ENCODE measurements around the gene ARHGAP9.

GRCh38 chr12:57511161-57511560, 31.5 kb upstream of the ARHGAP9 start:
- no peak for TF ChIP-seq POLR2A (IDR thresholded peaks at IDR 0.05; ENCODE audit: low read length)
- TF ChIP-seq GATA1 (IDR thresholded peaks at IDR 0.05; ENCODE audit: low read depth, low read length) = no peak

All from erythroblast (primary cell).